Spleen (tissue), 7 donors: ENCODE measurements around the gene DNAH12.

Source experiments
- CTCF ChIP-seq, 11 experiments: fragments of 200-600 bp in 7 of 11; fragments of 450-650 bp in 4 of 11; sonication (generic) in 4 of 11; IDR thresholded peaks in 8 of 11; conservative IDR thresholded peaks in 3 of 11; 1 replicate in 7 of 11; 2 replicates in 4 of 11; pipeline versions ENCODE4 v1.4.0 to v1.8.0; 2016 to 2021; ENCODE audit warnings: antibody characterized with exemption in 11 of 11, inconsistent platforms in 4 of 11, mild to moderate bottlenecking in 1 of 11
- POLR2AphosphoS5 ChIP-seq, 3 donors: sonication (generic); formaldehyde crosslinking; IDR thresholded peaks; one replicate each; pipeline ENCODE4 v1.5.1; 2017; ENCODE audit warnings: antibody characterized with exemption in 3 of 3
- donor health status: DM: no; HTN: no; CAD: no; lungs with moderate emphysema.
- donor health status: DM: no; HTN: no; CAD: no.
- donor health status: DM: no; HTN: no; CAD: no.

- TF ChIP-seq POLR2AphosphoS5 (IDR thresholded peaks at IDR 0.05) = no peak
- TF ChIP-seq CTCF (IDR thresholded peaks at IDR 0.05 in 8 of 11, conservative IDR thresholded peaks at IDR 0.05 in 3 of 11) = no peak
These were observed 25.8 kb upstream of the DNAH12 start for GRCh38 chr3:57569859-57570450.
